GM12878 (cell line): ENCODE measurements around the gene SCAMP4.
A peak's percentile ranks its signal among the peaks of the same experiment; 100 is the strongest.

Experiments used
- CEBPB ChIP-seq, 2 experiments: fragments of 150-350 bp in 1 of 2; IDR thresholded peaks; 2 replicates each; pipeline ENCODE4 v1.6.1; 2012 to 2014; ENCODE audit warnings: low read depth in 2 of 2, low read length in 2 of 2, borderline replicate concordance in 1 of 2, inconsistent platforms in 1 of 2
- CHD2 ChIP-seq: IDR thresholded peaks from 2 replicates; pipeline ENCODE4 v1.6.1; 2011; ENCODE audit warnings: low read depth, low read length, improper control_type of control experiment, borderline replicate concordance
- ZSCAN29 ChIP-seq: fragments of 450-650 bp; IDR thresholded peaks from 2 replicates; pipeline ENCODE4 v1.6.1; 2017; ENCODE audit warnings: mild to moderate bottlenecking, moderate library complexity
- TF ChIP-seq, protein P1 (sequence below): fragments of 450-650 bp; IDR thresholded peaks from 2 replicates; pipeline ENCODE4 v1.6.1; 2016; ENCODE audit warnings: mild to moderate bottlenecking
- TF ChIP-seq, protein P2 (sequence below): IDR thresholded peaks from 2 replicates; pipeline ENCODE4 v1.6.1; 2012; ENCODE audit warnings: low read depth, low read length, improper control_type of control experiment
- TF ChIP-seq, protein P3 (sequence below), 3 experiments: IDR thresholded peaks in 2 of 3; conservative IDR thresholded peaks in 1 of 3; 2 replicates each; pipeline ENCODE4 v1.5.1; 2011; ENCODE audit warnings: low read depth in 3 of 3, low read length in 3 of 3, mild to moderate bottlenecking in 3 of 3, control low read depth in 2 of 3, moderate library complexity in 2 of 3, inconsistent platforms in 1 of 3, mixed read lengths in 1 of 3; ENCODE audit not compliant: control insufficient read depth in 2 of 3, insufficient read depth in 1 of 3; ENCODE audit errors: extremely low read depth in 1 of 3
- TF ChIP-seq, protein P4 (sequence below): IDR thresholded peaks from 2 replicates; pipeline ENCODE4 v1.6.1; 2011; ENCODE audit warnings: borderline replicate concordance, low read depth, mild to moderate bottlenecking, moderate library complexity, mixed read lengths, low read length; ENCODE audit not compliant: insufficient read depth; ENCODE audit errors: extremely low read length

DNA sequence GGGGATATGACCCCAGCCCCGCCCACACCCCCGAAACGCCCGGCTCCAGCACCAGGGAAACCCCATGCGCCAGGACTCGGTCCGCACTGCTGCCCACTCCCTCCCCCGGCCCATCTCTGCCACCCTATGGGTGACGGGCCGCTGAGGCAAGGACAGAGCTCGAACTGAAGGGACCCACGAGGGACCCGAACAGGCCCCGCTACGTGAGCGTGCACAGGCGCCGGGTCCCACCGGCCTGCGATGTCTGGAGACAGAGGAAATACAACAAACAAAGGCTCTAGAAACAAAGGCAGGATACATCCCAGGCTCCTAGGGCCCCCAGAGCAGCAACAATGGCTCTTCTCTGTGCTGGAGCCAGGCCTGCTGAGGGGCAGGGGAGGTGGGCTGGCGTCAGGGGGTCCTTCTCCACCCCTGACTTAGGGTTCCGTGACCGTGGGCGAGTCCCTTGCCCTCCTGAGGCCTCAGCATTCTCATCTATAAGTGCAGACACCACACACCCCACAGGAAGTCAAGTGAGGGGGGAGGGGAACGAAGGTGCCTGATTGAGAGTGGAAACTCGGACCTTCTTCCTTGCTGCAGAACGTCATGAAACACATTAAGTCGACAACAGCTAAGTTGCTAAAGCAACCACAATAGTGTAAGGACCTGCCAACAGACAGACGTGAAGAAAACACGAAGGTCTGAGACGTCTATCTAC lies 23.0 kb upstream of the SCAMP4 start:
- TF ChIP-seq, protein P1, sequence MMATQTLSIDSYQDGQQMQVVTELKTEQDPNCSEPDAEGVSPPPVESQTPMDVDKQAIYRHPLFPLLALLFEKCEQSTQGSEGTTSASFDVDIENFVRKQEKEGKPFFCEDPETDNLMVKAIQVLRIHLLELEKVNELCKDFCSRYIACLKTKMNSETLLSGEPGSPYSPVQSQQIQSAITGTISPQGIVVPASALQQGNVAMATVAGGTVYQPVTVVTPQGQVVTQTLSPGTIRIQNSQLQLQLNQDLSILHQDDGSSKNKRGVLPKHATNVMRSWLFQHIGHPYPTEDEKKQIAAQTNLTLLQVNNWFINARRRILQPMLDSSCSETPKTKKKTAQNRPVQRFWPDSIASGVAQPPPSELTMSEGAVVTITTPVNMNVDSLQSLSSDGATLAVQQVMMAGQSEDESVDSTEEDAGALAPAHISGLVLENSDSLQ: no peak
- TF ChIP-seq, protein P2, sequence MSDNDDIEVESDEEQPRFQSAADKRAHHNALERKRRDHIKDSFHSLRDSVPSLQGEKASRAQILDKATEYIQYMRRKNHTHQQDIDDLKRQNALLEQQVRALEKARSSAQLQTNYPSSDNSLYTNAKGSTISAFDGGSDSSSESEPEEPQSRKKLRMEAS: no peak
- TF ChIP-seq, protein P3, sequence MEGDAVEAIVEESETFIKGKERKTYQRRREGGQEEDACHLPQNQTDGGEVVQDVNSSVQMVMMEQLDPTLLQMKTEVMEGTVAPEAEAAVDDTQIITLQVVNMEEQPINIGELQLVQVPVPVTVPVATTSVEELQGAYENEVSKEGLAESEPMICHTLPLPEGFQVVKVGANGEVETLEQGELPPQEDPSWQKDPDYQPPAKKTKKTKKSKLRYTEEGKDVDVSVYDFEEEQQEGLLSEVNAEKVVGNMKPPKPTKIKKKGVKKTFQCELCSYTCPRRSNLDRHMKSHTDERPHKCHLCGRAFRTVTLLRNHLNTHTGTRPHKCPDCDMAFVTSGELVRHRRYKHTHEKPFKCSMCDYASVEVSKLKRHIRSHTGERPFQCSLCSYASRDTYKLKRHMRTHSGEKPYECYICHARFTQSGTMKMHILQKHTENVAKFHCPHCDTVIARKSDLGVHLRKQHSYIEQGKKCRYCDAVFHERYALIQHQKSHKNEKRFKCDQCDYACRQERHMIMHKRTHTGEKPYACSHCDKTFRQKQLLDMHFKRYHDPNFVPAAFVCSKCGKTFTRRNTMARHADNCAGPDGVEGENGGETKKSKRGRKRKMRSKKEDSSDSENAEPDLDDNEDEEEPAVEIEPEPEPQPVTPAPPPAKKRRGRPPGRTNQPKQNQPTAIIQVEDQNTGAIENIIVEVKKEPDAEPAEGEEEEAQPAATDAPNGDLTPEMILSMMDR (IDR thresholded peaks at IDR 0.05 in 2 of 3, conservative IDR thresholded peaks at IDR 0.05 in 1 of 3; ENCODE audit: control insufficient read depth in 2 of 3, extremely low read depth in 1 of 3, insufficient read depth in 1 of 3, low read depth in 3 of 3, low read length in 3 of 3): no peak
- TF ChIP-seq ZSCAN29 (no peak), CHD2 (peak; percentile 49; the same call in 1 of the 2 replicates), CEBPB (IDR thresholded peaks at IDR 0.05; ENCODE audit: borderline replicate concordance in 1 of 2, low read depth in 2 of 2, low read length in 2 of 2) (no peak)
- TF ChIP-seq, protein P4, sequence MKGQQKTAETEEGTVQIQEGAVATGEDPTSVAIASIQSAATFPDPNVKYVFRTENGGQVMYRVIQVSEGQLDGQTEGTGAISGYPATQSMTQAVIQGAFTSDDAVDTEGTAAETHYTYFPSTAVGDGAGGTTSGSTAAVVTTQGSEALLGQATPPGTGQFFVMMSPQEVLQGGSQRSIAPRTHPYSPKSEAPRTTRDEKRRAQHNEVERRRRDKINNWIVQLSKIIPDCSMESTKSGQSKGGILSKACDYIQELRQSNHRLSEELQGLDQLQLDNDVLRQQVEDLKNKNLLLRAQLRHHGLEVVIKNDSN: no peak
